Central memory CD4-positive, alpha-beta T cell (primary cell): ENCODE measurements around the gene TCF12.
"Not testable (repeated sequence)": the region's sequence is repeated elsewhere in the genome, so short reads cannot be mapped to it uniquely, and the experiment has no call there.

Experiments used
- DNase-seq: peaks from one replicate; pipeline ENCODE4 v3.0.0; 2022

TCF12 gene

DNA sequence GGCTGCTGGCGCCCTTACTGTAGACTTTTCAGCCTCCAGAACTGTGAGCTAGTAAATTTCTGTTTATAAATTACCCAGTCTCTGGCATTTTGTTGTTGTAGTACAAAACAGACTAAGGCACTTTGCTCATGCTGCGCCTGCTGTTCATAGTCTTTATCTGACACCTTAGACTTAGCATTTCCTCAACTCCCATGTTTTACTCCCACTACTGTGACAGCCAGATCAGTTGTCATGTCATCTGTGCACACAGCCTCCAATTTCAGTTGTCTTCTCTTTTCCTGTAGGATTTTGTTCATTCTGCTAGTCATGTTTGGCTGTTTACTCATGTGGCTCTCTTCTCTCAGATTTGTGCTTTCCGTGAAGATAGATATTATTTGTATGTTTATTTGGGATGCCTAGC lies 62.0 kb downstream of the TCF12 start:
- no peak for DNase-seq

GRCh38 chr15:56981160-56981559 lies 62.7 kb downstream of the TCF12 start:
- DNase-seq, result no peak

- no peak for DNase-seq
Observed at GRCh38 chr15:56982987-56983386, 64.5 kb downstream of the TCF12 start.

DNA sequence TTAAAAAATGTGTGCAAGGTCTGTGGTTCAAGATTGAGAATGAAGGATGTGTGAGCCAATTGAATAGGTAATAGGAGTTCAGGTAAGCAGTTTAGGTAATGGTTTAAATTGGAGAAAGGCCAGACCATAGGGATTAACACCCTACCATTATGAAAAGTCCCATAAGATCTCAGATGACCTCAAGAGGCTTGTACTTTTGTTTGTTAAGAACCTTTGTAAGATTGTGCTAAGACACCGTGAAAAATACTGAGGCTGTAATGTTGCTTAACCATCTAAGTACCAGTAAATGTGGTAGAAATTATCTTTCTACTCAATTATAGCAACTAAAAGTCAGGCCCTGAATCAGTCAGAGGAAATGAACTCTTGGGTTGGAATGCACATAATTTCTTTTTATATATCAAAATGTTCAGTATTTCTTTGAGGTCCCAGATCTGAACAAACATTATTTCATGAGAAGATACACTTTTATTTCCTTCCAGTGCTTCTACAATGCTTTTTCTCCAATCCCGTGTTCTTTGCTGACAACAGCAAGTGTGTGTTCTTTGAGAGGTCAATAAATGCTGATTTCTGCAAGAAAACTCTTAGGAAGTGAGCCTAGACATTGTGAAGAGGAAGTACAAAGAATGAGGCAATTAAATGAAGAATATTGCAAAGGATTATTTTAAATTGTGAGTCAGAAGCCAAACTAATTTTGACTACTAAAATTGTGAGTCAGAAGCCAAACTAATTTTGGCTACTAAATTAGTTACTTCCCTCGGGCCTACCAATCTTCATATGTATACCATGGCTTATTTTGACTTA lies 66.4 kb downstream of the TCF12 start:
- DNase-seq, result no peak

DNA sequence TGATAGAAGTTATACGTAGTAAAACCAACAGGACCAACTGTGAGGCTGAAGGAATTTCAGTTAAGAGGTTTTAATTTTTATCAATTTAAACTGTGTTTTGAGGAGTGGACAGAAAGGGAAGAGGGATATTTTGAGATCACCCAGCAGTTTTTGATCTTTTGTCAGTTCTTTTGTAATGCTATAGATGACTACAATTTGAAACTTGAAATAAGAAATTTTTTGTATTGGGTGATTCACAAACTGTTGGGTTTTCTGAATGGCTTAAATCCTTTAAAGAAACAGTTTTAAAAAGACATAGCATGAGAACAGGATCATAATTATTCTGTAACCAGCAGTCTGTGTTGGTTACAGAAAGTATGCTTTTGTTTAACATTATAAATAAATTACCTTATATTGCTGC lies 67.4 kb downstream of the TCF12 start:
- DNase-seq, result no peak

DNA sequence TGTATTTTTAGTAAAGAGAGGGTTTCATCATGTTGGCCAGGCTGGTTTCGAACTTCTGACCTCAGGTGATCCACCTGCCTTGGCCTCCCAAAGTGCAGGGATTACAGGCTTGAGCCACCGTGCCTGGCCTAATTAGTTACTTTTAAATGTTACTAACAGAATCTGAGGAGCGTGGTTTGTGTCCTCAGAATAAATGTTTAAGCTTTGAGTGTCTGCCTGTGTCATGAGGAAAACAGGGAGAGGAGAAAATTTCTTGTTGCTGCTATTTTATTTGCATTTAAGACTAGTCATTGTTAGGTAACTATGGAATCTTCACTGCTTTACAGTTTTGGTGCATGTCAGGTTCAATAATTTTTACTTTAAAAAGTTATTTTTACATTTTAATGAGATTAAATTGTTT lies 68.8 kb downstream of the TCF12 start:
- no peak for DNase-seq

- DNase-seq, result no peak
Observed at GRCh38 chr15:56988219-56988618, 69.8 kb downstream of the TCF12 start.

- no peak for DNase-seq
Observed at GRCh38 chr15:56989411-56989924, 71.0 kb downstream of the TCF12 start.

DNA sequence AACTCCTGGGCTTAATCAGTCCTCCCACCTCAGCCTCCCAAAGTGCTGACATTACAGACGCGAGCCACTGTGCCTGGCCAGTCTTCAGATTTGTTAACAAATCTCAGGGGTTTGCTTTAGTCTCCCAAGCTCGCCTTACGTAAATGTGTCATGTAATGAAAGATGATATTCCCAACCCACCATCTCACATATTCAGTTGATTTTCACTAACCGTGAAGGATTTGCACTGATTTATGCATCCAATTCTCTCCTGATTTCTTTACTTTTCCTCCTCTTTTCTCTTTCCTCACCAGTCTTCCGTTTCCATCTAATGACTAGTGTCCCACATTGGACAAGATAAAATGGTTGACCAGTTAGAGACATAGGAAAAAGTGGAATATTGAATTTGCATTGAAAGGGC lies 72.6 kb downstream of the TCF12 start:
- DNase-seq, result no peak

DNA sequence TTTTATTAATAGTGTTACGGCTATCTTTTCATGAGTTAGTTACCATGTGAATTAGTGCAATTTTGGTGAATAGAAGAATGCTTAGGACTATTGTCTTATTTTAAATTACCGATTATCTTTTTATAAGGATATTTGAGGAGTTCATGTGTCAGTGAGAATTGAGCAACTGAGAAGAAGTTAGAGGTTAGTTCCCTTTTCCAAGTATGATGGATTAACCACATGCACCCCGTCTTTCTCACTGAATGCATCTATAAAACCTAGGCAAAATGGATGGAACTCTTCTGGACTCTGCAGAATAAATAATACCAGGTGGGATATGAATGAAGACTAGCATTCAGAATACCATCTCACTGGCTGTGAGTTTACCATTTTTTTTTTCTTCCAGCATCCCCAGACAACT lies 74.3 kb downstream of the TCF12 start:
- DNase-seq, result no peak

- DNase-seq, result no peak
Observed at GRCh38 chr15:56994280-56994679, 75.8 kb downstream of the TCF12 start.

GRCh38 chr15:56996093-56996492 lies 77.6 kb downstream of the TCF12 start:
- DNase-seq, result no peak

DNA sequence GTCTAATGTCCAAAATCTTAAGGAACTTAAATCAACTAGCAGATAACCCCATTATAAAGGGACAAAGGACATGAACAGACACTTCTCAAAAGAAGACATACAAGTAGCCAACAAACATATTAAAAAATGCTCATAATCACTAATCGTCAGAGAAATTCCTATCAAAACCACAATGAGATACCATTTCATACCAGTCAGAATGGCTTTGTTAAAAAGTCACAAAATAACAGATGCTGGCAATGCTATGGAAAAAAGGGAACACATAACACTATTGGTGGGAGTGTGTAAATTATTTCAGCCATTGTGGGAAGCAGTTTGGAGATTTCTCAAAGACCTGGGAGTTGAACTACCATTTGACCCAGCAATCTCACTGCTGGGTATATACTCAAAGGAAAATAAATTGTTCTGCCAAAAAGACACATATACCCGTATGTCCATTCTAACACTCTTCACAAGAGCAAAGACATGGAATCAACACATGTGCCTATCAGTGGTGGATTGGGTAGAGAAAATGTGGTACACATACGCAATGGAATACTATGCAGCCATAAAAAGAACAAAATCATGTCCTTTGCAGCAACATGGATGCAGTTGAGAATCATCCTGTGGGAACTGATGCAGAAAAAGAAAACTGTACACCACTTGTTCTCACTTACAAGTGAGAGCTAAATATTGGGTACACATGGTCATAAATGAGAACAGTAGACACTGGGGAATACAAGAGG lies 78.5 kb downstream of the TCF12 start:
- DNase-seq, result no peak

- DNase-seq, result no peak
Observed at GRCh38 chr15:57003418-57003817, 85.0 kb downstream of the TCF12 start.

GRCh38 chr15:57005244-57005643 lies 86.8 kb downstream of the TCF12 start:
- no peak for DNase-seq

DNA sequence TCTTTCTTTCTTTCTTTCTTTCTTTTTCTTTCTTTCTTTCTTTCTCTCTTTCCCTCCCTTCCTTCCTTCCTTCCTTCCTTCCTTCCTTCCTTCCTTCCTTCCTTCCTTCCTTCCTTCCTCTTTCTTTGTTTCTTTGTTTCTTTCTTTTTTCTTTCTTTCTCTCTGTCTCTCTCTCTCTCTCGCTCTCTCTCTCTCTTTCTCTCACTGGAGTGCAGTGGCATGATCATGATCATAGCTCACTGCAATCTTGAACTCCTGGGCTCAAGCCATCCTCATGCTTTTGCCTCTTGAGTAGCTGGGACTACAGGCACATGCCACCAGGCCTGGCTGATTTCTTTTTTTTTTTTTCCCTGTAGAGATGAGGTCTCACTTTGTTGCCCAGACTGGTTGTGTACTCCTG lies 89.4 kb downstream of the TCF12 start:
- DNase-seq, result not testable (repeated sequence)

DNA sequence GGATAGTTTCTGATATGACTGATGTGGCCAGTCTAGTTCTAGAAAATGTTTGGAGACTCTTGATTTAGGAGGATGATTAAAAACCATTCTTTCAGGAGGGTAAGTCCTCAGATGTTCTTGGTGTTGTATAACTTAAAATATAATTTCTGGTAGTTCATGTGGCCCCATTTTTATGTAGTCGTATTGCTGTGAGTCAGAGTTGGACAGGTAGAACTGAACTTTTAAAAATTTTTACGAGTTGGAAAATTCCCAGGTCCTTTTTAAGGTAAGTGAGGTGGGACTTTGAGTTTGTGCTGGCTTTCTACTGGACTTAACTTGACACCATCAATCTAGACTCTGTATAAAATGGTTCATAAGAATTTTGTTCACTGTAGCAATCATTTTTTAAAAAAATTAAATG lies 92.3 kb downstream of the TCF12 start:
- no peak for DNase-seq

DNA sequence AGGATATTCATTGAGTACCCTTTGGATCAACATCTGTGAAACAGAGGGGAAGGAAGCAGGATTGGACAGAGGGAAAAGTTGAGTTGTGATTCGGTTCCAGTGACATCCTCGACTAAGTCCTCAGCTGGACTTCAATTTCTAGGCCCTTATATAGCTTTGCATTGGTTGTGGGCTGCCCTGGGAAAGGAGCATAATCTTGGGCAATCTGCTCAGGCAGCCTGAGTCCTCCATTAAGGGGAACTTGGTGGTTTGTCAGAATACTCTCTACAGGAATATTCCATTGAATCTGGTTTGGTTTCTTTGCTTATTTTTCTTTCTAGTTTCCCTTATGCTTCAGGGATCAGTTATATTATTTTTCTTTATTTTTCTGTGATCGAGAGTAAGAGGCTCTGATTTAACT lies 94.1 kb downstream of the TCF12 start:
- no peak for DNase-seq

DNA sequence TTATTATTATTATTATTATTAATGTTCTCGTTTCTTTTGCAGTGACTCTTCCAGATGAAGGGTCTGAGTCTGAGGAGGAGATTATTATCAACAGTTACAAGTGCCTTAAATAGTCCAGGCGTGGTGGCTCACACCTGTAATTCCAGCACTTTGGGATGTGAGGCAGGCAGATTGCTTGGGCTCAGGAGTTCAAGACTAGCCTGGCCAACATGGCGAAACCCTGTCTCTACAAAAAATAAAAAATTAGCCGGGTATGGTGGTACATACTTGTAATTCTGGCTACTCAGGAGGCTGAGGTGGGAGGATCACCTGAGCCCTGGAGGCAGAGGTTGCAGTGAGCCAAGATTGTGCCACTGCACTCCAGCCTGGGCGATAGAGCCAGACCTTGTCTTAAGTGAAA lies 96.5 kb downstream of the TCF12 start:
- not testable (repeated sequence) for DNase-seq

DNA sequence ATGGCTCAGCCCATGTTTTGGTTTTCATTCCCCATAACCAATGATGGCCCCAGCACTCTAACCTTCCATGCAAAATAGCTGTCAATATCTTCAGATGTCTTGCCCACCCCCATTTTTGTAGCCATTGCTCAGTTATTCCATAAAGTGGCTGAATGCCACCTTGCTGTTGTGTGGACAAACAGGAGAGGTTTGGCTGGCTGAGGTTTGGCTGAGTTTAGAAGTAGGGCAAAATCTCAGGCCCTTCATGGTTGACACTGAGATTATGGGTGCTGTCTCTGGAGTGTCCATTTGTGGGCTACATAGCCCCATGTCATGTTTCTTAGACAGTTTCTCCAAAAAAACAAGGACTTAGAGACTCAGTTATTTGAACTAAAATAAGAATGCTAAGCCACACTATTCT lies 96.9 kb downstream of the TCF12 start:
- no peak for DNase-seq

- DNase-seq, result no peak
Observed at GRCh38 chr15:57015897-57016296, 97.5 kb downstream of the TCF12 start.

- no peak for DNase-seq
Observed at GRCh38 chr15:57017024-57017423, 98.6 kb downstream of the TCF12 start.

- no peak for DNase-seq
Observed at GRCh38 chr15:57018151-57018550, 99.7 kb downstream of the TCF12 start.

DNA sequence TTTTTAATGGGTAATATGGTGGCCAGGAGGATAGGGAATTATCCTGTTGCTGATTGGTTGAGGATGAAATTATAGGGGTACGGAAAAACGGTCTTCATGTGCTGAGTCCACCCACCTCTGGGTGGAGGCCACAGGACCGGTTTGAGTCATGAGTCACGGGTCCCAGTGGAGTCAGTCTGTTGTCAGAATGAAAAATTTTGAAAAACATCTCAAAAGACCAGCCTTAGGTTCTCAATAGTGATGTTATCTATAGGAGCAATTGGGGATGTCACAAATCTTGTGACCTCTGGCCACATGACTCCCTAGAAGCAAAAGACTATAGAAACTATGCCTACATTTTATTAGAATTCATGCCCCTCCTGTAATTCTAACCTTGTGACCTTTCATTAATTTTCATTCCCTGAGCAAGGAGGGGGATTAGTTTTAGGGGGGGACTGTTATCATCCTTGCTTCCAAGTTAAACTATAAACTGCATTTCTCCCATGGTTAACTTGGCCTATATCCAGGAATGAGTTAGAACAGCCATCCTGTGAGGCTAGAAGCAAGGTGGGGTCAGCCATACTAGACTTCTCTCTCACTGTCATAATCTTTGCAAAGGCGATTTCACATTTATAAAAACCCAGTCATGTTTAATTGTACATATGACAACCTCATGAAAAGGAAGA lies 101.2 kb downstream of the TCF12 start:
- no peak for DNase-seq
